ENCODE data around the gene LEMD1.

Gene LEMD1

GRCh38 chr1:205360891-205361290, 61.0 kb downstream of the LEMD1 start:
- H3K27ac ChIP-seq: no peak overlapping the region
- no peaks in the 10 kb centered on the region for H3K79me2 ChIP-seq (ENCODE audit: insufficient read depth, low read depth)
- H3K9ac ChIP-seq: no peak overlapping the region
- H2AFZ ChIP-seq (ENCODE audit: low read depth): no peak overlapping the region
- no peak overlapping the region for H3K4me3 ChIP-seq (IDR thresholded peaks at IDR 0.05; ENCODE audit: insufficient read depth, low read depth, low read length)
- H4K20me1 ChIP-seq (ENCODE audit: insufficient read depth): no peaks in the 10 kb centered on the region
- H3K27me3 ChIP-seq (ENCODE audit: insufficient read depth, low read depth): 0 out of 2 replicates have a peak, but pooled peaks cover 3% of the 10 kb centered on the region
- no peaks in the 10 kb centered on the region for H3K36me3 ChIP-seq (ENCODE audit: insufficient read depth)
- H3K4me2 ChIP-seq: no peak overlapping the region
- no peaks in the 10 kb centered on the region for H3K4me1 ChIP-seq (ENCODE audit: low read depth, poor library complexity, severe bottlenecking)
- TF ChIP-seq CTCF (conservative IDR thresholded peaks at IDR 0.05; ENCODE audit: low read depth, low read length): no peak

GRCh38 chr1:205359771-205360565, 61.9 kb downstream of the LEMD1 start:
- no peak overlapping the region for H3K4me2 ChIP-seq
- no peak for TF ChIP-seq CTCF (conservative IDR thresholded peaks at IDR 0.05; ENCODE audit: low read depth, low read length)
- H4K20me1 ChIP-seq (ENCODE audit: insufficient read depth): no peaks in the 10 kb centered on the region
- H3K79me2 ChIP-seq (ENCODE audit: insufficient read depth, low read depth): no peaks in the 10 kb centered on the region
- H3K27me3 ChIP-seq (ENCODE audit: insufficient read depth, low read depth): 0 out of 2 replicates have a peak, but pooled peaks cover 3% of the 10 kb centered on the region
- H3K4me1 ChIP-seq (ENCODE audit: low read depth, poor library complexity, severe bottlenecking): no peaks in the 10 kb centered on the region
- H3K9ac ChIP-seq: no peak overlapping the region
- no peak overlapping the region for H2AFZ ChIP-seq (ENCODE audit: low read depth)
- no peak overlapping the region for H3K4me3 ChIP-seq (IDR thresholded peaks at IDR 0.05; ENCODE audit: insufficient read depth, low read depth, low read length)
- H3K36me3 ChIP-seq (ENCODE audit: insufficient read depth): no peaks in the 10 kb centered on the region
- no peak overlapping the region for H3K27ac ChIP-seq

- H3K4me3 ChIP-seq (IDR thresholded peaks at IDR 0.05; ENCODE audit: insufficient read depth, low read depth, low read length): no peak overlapping the region
- no peak overlapping the region for H3K9ac ChIP-seq
- TF ChIP-seq CTCF (conservative IDR thresholded peaks at IDR 0.05; ENCODE audit: low read depth, low read length): no peak
- H3K27me3 ChIP-seq (ENCODE audit: insufficient read depth, low read depth): 0 out of 2 replicates have a peak, but pooled peaks cover 3% of the 10 kb centered on the region
- H3K79me2 ChIP-seq (ENCODE audit: insufficient read depth, low read depth): no peaks in the 10 kb centered on the region
- H3K4me2 ChIP-seq: no peak overlapping the region
- H3K4me1 ChIP-seq (ENCODE audit: low read depth, poor library complexity, severe bottlenecking): no peaks in the 10 kb centered on the region
- H3K36me3 ChIP-seq (ENCODE audit: insufficient read depth): no peaks in the 10 kb centered on the region
- no peak overlapping the region for H3K27ac ChIP-seq
- no peak overlapping the region for H2AFZ ChIP-seq (ENCODE audit: low read depth)
- no peaks in the 10 kb centered on the region for H4K20me1 ChIP-seq (ENCODE audit: insufficient read depth)
Observed at GRCh38 chr1:205358579-205358978, 63.3 kb downstream of the LEMD1 start.

GRCh38 chr1:205357567-205357966, 64.3 kb downstream of the LEMD1 start:
- Histone ChIP-seq H3K27me3 (ENCODE audit: insufficient read depth, low read depth) (0 out of 2 replicates have a peak, but pooled peaks cover 3% of the 10 kb centered on the region), H3K4me3 (IDR thresholded peaks at IDR 0.05; ENCODE audit: insufficient read depth, low read depth, low read length) (no peak overlapping the region)
- no peak for TF ChIP-seq CTCF (conservative IDR thresholded peaks at IDR 0.05; ENCODE audit: low read depth, low read length)

More at GRCh38 chr1:205357567-205357966, 64.3 kb downstream of the LEMD1 start:
- Histone ChIP-seq H3K79me2 (ENCODE audit: insufficient read depth, low read depth) (no peaks in the 10 kb centered on the region), H3K4me1 (ENCODE audit: low read depth, poor library complexity, severe bottlenecking) (no peaks in the 10 kb centered on the region), H3K36me3 (ENCODE audit: insufficient read depth) (no peaks in the 10 kb centered on the region), H4K20me1 (ENCODE audit: insufficient read depth) (no peaks in the 10 kb centered on the region), H3K9ac (no peak overlapping the region), H3K4me2 (no peak overlapping the region), H2AFZ (ENCODE audit: low read depth) (no peak overlapping the region), H3K27ac (no peak overlapping the region)

Measured in KMS-11 (cell line).